Measurements from ENCODE around the gene CNTRL.

DNA sequence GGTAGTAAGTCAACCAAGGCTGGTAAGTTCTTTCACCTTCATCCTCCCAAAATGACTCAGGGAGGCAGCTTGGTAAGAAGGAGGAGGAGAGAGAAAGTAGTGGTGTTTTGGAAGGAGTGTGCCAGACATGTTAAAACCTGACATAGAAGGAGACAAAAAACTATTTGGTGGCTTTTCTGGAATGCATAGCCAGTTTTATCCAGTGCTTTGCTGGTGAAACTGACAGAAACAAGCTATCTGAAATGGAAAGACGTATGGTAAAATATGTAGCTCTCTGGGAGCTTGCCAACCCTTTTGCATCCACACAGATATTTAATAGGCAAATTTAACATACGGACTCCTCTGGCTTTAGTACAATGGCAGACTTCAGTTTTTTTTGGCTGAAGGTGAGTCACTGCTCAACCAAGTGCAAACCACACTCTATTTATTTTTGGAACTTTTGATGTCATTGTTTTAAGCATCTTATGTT is 81.5 kb downstream of the CNTRL start:
- TF ChIP-seq, protein P1, sequence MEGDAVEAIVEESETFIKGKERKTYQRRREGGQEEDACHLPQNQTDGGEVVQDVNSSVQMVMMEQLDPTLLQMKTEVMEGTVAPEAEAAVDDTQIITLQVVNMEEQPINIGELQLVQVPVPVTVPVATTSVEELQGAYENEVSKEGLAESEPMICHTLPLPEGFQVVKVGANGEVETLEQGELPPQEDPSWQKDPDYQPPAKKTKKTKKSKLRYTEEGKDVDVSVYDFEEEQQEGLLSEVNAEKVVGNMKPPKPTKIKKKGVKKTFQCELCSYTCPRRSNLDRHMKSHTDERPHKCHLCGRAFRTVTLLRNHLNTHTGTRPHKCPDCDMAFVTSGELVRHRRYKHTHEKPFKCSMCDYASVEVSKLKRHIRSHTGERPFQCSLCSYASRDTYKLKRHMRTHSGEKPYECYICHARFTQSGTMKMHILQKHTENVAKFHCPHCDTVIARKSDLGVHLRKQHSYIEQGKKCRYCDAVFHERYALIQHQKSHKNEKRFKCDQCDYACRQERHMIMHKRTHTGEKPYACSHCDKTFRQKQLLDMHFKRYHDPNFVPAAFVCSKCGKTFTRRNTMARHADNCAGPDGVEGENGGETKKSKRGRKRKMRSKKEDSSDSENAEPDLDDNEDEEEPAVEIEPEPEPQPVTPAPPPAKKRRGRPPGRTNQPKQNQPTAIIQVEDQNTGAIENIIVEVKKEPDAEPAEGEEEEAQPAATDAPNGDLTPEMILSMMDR (IDR thresholded peaks at IDR 0.05) = no peak
- TF ChIP-seq POLR2A (IDR thresholded peaks at IDR 0.05) = no peak

Measured in thyroid gland (tissue), 4 donors.